ENCODE measurements around the gene ZNF219.

- TF ChIP-seq CTCF (conservative IDR thresholded peaks at IDR 0.05; ENCODE audit: low read depth, low read length) (no peak), EZH2 (IDR thresholded peaks at IDR 0.05; ENCODE audit: low read length, unreplicated experiment) (no peak), EZH2phosphoT487 (IDR thresholded peaks at IDR 0.05; ENCODE audit: borderline replicate concordance, low read length) (no peak)
Measured at GRCh38 chr14:21070610-21071224, 27.7 kb downstream of the ZNF219 start.
